GM19043 (cell line): ENCODE data around the gene JADE2.

Experiments
- ATAC-seq: cut with Tn5 transposase; IDR thresholded peaks from one replicate; pipeline ENCODE4 v1.9.1; 2021; ENCODE audit warnings: low read depth; ENCODE audit not compliant: unreplicated experiment

The JADE2 gene

DNA sequence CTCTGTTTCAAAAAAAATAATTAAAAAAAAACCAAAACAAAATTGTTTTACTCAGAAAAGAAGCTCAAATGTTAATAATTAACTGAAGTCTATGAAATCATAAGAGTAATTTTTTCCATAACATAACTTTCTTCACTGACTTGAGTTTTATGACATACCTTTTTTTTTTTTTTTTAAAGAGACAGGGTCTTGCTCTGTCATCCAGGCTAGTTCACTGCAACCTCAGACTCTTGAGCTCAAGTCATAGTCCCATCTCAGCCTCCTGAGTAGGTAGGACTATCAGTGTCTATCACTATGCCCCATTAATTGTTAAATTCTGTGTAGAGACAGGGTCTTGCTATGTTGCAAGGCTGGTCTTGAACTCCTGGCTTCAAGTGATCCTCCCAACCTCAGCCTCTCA is 85.3 kb downstream of the JADE2 start:
- ATAC-seq = no peak

DNA sequence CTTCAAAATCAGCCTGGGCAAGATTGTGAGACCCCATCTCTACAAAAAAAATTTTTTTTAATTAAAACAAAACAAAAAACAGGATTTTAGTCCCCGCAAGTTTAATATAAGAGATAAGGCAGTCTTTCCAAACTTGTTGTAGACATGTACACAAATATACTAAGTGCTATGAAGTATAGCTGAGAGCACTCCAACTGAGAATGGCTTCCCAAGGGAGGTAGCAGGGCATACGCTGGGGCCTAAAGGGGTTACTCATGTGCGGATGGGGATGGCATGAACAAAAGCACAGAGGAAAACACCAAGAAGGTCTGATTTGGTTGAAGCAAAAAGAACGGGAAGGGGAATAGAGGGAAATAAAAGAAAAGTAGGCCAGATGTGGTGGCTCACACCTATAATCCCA is 86.0 kb downstream of the JADE2 start:
- no peak for ATAC-seq

DNA sequence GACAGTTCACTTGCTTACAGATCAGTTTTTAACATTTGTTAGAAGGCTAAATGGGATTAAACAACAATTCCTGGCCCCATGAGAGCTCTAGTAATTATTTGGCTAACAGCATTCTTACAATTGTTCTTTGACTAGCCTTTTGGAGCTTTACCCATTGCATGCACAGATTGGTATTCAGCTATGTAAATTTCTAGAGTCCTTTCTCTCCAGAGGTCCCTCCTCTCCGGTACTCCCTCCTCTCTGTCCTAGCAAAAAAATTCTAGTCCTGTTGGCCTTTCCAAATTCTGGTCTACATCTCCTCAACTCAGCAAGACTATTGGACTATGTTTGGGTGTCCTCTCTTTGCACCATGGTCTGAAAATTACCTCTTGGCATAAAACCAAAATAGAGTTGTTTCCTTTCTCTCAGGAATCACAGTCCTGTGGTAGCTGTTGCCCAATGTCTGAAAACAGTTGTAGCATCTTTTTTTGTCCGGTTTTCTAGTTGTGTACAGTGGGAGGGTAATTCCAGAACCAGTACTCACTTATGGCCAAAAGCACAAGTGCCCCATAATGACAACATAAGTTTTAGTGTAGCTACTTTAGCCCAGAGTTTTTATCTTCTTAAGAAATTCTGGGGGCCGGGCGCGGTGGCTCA is 89.1 kb downstream of the JADE2 start:
- ATAC-seq = no peak

DNA sequence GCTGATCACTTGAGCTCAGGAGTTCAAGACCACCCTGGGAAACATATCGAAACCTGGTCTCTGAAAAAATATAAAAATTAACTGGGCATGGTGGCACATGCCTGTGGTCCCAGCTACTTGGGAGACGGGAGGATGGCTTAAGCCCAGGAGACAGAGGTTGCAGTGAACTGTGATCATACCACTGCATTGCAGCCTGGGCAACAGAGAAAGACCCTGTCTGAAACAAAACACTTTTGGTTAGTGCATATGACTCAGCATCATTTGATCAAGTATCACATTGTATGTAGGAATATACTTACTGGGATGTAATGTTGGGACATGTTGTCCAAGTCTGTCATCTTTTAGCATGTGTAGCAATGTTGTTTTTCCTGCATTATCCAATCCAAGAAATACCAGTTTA is 95.2 kb downstream of the JADE2 start:
- no peak for ATAC-seq

DNA sequence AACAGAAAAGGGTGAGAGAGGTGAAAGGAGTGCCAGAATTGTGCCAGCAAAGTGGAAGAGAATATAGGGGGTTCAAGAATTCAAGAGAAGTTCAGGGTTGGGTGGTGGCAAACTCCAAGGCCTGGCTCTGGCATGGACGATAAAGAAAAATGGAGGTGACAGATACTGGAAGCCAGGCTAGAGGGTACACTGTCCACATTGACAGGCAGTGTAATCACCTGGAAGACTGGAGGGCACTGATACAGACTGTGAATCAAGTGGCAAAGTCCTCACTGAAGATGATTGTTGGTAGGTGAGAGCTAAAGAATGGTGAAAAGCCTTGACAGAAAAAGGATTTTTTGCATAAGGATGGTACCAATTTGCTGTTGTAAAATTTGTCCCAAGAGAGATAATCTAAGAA is 100.1 kb downstream of the JADE2 start:
- no peak for ATAC-seq

DNA sequence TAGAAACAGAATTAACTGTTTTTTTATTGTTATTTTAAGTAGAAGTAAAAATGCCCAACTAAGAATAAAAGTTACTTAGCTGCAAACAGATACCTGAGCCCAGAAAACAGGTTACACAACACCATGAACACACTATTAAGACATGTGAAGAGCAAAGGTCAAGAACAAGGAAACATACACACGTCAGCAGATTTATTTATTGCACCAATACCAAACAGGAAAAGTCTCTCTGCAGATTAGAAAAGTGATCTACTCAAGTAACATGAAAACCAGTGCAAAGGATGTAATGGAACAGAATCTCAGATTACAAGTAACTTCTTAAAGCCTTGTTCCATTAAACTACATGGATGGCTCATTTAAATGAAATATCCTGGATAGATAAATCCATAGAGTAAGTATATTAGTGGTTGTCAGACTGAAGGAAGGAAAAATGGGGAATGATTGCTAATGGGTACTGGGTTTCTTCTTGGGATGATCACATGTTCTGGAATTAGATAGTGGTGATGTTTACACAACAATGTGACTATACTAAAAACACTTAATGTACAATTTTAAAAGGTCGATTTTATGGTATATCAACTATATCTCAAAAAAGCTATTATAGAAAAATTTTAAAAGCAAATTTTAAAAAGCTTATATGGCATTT is 101.0 kb downstream of the JADE2 start:
- no peak for ATAC-seq
